Activated B cell treated with CpG ODN at 0.5 μM for 24 hours (primary cell): ENCODE results near the gene HLA-DMB. TPM values are rescaled to one million over a fixed set of nuclear protein-coding genes. Genes with fewer than 3 reads are reported as not detected.

Experiments used
- ATAC-seq: fragments of 200-7000 bp; cut with Tn5 transposase; one replicate; pipeline ENCODE4 v1.10.0; 2021; ENCODE audit warnings: low read depth, mild to moderate bottlenecking, moderate library complexity
- CTCF ChIA-PET: fragments of 350-600 bp; sonication (Branson Sonifier 250); formaldehyde crosslinking; loops from one replicate; lab custom pipeline; 2021; ENCODE audit warnings: antibody characterized with exemption; lab: Charles Lee
- POLR2A ChIA-PET: fragments of 350-600 bp; sonication (Branson Sonifier 250); formaldehyde crosslinking; loops from one replicate; lab custom pipeline; 2021; ENCODE audit warnings: antibody characterized with exemption; lab: Charles Lee
- DNase-seq: peaks from one replicate; pipeline ENCODE4 v3.0.0; 2022
- H3K27ac Mint-ChIP-seq: one replicate; pipeline ENCODE4 v1.8.0; 2020; ENCODE audit warnings: mixed read lengths
- H3K27me3 Mint-ChIP-seq: one replicate; pipeline ENCODE4 v1.8.0; 2021; ENCODE audit warnings: mixed read lengths
- H3K36me3 Mint-ChIP-seq: one replicate; pipeline ENCODE4 v1.8.0; 2021; ENCODE audit warnings: low read depth, mixed read lengths
- H3K4me1 Mint-ChIP-seq: one replicate; pipeline ENCODE4 v1.8.0; 2021; ENCODE audit warnings: mixed read lengths
- H3K4me3 Mint-ChIP-seq: one replicate; pipeline ENCODE4 v1.8.0; 2020; ENCODE audit warnings: mild to moderate bottlenecking, mixed read lengths
- H3K9me3 Mint-ChIP-seq: one replicate; pipeline ENCODE4 v1.8.0; 2020; ENCODE audit warnings: mixed read lengths
- CTCF ChIP-seq: fragments of 200-600 bp; IDR thresholded peaks from one replicate; pipeline ENCODE4 v1.8.0; 2022; ENCODE audit warnings: antibody characterized with exemption, mild to moderate bottlenecking
- intact Hi-C: fragments of 100-400 bp; cut with micrococcal nuclease; formaldehyde crosslinking; loops from one replicate; pipeline ENCODE4 v1.15.1; 2024
- total RNA-seq: library from RNA; stranded (reverse); gene quantifications from 2 replicates; pipeline ENCODE4 v1.2.3, GENCODE V29; 2022

The HLA-DMB gene
- total RNA-seq, 1 donor from 2014 or later, result 365 TPM

GRCh38 chr6:32903952-32904351 lies 36.9 kb downstream of the HLA-DMB start:
- ChIA-PET POLR2A (interaction anchor here (1.4 to 3.7 kb wide), 6 partner anchors 9 to 68 kb away, joined by 4 to 34 read pairs (median 6); partner anchors contain the start of gene HLA-DMA), CTCF (interaction anchor here (1.4 to 2.4 kb wide), 5 partner anchors 9 to 81 kb away, joined by 3 to 9 read pairs (median 7); partner anchors contain the start of gene HLA-DMA)
- Mint-ChIP-seq H3K9me3 (no peaks in the 10 kb centered on the region), H3K4me1 (peaks cover 23% of the 10 kb centered on the region), H3K4me3 (no peak overlapping the region), H3K36me3 (peaks cover 13% of the 10 kb centered on the region), H3K27me3 (no peaks in the 10 kb centered on the region), H3K27ac (no peak overlapping the region)
- no peak for TF ChIP-seq CTCF
- DNase-seq, result no peak
- intact Hi-C loops, result no loop called here
- no peak for ATAC-seq

- ATAC-seq (peak; percentile 3), DNase-seq (no peak)
- no peaks in the 10 kb centered on the region for H3K9me3 Mint-ChIP-seq
- intact Hi-C loops, result loop anchor here (2.0 to 10.0 kb wide), 3 partner anchors 16 to 250 kb away; partner anchors contain the start of gene HLA-DMA
- H3K4me3 Mint-ChIP-seq, result peak overlapping the region; percentile 99
- peaks cover 70% of the 10 kb centered on the region for H3K4me1 Mint-ChIP-seq
- peaks cover 15% of the 10 kb centered on the region for H3K36me3 Mint-ChIP-seq
- ChIA-PET POLR2A (interaction anchor here (0.6 to 6.8 kb wide), 27 partner anchors 9 to 377 kb away, joined by 3 to 240 read pairs (median 9); partner anchors contain the start of genes BRD2, HLA-DMA, HLA-DMB and HLA-DPB1), CTCF (interaction anchor here (0.8 to 4.8 kb wide), 15 partner anchors 9 to 353 kb away, joined by 3 to 26 read pairs (median 4); partner anchors contain the start of gene TAP2)
- H3K27ac Mint-ChIP-seq, result peak overlapping the region; percentile 97
- H3K27me3 Mint-ChIP-seq, result no peaks in the 10 kb centered on the region
- TF ChIP-seq CTCF, result no peak
These were observed 45.9 kb downstream of the HLA-DMB start for GRCh38 chr6:32895006-32895345.

GRCh38 chr6:32894085-32895005 lies 46.5 kb downstream of the HLA-DMB start:
- no peaks in the 10 kb centered on the region for H3K9me3 Mint-ChIP-seq
- ChIA-PET POLR2A (interaction anchor here (0.6 to 6.8 kb wide), 36 partner anchors 9 to 377 kb away, joined by 3 to 240 read pairs (median 6); partner anchors contain the start of genes BRD2, HLA-DMA, HLA-DMB and HLA-DPB1), CTCF (interaction anchor here (0.6 to 4.8 kb wide), 17 partner anchors 8 to 354 kb away, joined by 3 to 26 read pairs (median 4); partner anchors contain the start of gene TAP2)
- no peak for TF ChIP-seq CTCF
- DNase-seq (peak; percentile 96), ATAC-seq (peak; percentile 97)
- H3K36me3 Mint-ChIP-seq, result peaks cover 15% of the 10 kb centered on the region
- no peaks in the 10 kb centered on the region for H3K27me3 Mint-ChIP-seq
- peak overlapping the region; percentile 99 for H3K4me3 Mint-ChIP-seq
- intact Hi-C loops, result loop anchor here (1.0 to 10.0 kb wide), 5 partner anchors 16 to 250 kb away; partner anchors contain the start of genes HLA-DMA and HLA-DMB
- H3K27ac Mint-ChIP-seq, result peak overlapping the region; percentile 97
- peaks cover 70% of the 10 kb centered on the region for H3K4me1 Mint-ChIP-seq

- POLR2A ChIA-PET, result interaction anchor here (1.0 to 6.8 kb wide), 4 partner anchors 57 to 81 kb away, joined by 3 to 240 read pairs (median 5); partner anchors contain the start of genes BRD2 and HLA-DMA
These were observed 50.0 kb downstream of the HLA-DMB start for GRCh38 chr6:32890831-32891230.

More at GRCh38 chr6:32890831-32891230, 50.0 kb downstream of the HLA-DMB start:
- ATAC-seq, result no peak
- CTCF ChIA-PET, result interaction anchor here (0.8 to 9.1 kb wide), 2 partner anchors 94 kb away, joined by 3 to 151 read pairs; no protein-coding TSS in a partner anchor
- TF ChIP-seq CTCF, result no peak
- intact Hi-C loops, result loop anchor here (10.0 kb wide), 1 partner anchor 254 kb away; no protein-coding TSS in a partner anchor
- H3K9me3 Mint-ChIP-seq, result no peaks in the 10 kb centered on the region
- peaks cover 9% of the 10 kb centered on the region for H3K36me3 Mint-ChIP-seq
- peaks cover 56% of the 10 kb centered on the region for H3K4me1 Mint-ChIP-seq
- H3K27me3 Mint-ChIP-seq, result no peaks in the 10 kb centered on the region
- no peak for DNase-seq
- H3K4me3 Mint-ChIP-seq, result no peak overlapping the region
- peak overlapping the region; percentile 31 for H3K27ac Mint-ChIP-seq
